Right hindlimb (tissue), 1 donor: Measurements from ENCODE around the gene ZNF414.

ENCODE experiments used
- DNase-seq: peaks from one replicate; pipeline ENCODE4 v3.0.0-alpha.2; 2018

Gene ZNF414

DNA sequence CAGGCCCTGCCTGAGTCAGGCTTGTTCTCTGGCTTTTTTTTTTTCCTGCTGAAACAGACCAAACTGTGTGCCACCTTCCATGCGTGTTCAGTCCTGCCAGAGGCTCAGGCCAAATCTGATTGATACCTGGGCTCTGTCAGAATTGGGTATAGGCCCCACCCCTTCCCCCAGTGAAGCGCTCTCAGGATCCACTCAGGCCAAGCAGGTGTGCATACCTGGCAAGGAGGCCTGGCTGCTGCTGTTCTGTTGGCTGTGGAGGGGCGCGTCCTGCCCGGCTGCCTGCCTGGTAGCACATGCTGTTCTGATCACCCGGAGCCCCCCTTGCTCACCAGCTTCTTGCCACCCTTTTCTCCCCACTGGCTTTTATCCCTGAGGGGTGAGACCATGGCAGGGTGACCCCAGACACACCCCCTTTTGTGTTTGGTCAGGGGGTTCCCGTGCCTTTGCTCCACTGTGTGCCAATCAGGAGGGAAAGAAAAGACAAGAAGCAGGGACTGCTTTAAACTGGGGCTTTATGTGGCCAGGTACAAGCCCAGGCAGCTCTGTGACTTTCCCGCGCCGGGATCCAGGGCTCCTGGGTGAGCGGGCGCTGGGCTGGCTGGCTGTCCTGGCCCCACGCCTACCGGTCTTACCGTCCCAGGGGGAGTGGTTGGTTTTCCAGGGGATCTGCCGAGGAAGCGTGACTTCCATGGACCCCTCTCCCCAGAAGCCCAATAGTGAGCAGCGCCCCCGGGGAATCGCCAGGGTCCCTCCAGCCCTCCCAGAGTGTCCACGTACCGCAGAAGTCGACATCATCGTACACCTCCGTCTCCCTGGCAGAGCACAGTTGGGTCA is 24.2 kb downstream of the ZNF414 start:
- DNase-seq: no peak

GRCh38 chr19:8488365-8488764 is 25.6 kb downstream of the ZNF414 start:
- no peak for DNase-seq

DNA sequence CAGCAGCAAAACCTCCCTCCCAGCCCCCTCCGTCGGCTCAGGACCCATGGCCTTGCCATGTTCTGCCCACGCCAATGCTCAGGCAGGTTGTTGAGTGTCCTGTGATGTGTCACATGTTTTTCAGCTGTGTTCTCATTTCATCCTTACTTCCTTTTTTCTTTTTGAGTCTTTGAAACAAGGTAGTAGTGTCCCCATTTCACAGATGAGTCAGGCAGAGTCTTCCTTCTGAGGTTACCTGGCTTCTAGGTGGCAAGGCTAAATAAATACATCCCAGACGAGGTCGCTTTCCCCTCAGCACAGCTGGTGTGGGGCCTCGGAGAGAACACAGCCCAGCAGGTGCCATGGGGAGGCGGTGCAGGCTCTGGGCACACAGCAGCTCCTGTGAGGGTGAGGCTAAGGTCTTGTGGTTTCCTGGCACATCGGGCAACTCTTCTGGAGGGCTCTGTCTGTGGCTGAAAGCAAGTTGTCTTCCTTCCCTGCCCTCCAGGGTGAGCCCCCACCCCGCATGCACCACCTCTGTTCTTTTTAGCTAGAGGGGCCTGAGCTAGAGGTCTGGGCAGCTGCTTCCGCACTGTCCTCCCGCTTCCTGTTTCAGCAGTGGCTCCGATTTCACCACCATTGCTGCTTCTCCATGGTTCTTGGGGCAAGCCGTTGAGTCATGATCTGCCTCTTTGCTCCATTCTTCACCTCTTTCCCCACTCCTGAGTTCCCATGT is 26.7 kb downstream of the ZNF414 start:
- DNase-seq: no peak

DNA sequence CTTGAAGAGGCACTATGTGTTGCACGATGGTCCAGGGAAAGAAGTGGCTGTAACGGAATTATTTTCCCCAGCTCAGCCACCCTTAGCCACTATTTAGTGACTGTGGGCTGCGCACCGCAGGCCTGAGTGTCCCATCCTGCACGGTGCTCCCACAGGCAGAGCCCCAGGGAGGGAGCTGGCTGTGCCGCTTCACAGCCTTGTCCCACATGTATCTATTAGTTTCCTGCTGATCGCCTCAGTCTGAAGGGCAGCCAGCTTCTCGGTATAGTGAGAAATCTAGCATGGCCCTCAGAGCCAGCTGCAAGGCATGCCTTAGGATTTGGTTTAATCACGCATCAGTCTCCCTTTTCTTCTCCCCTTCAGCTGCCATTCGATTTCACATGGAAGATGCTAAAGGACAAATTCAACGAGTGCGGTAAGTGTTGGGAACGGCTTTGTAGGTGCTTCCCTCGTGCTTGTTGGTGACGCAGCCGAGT is 27.3 kb downstream of the ZNF414 start:
- DNase-seq: no peak

GRCh38 chr19:8485561-8486371 is 28.2 kb downstream of the ZNF414 start:
- no peak for DNase-seq

DNA sequence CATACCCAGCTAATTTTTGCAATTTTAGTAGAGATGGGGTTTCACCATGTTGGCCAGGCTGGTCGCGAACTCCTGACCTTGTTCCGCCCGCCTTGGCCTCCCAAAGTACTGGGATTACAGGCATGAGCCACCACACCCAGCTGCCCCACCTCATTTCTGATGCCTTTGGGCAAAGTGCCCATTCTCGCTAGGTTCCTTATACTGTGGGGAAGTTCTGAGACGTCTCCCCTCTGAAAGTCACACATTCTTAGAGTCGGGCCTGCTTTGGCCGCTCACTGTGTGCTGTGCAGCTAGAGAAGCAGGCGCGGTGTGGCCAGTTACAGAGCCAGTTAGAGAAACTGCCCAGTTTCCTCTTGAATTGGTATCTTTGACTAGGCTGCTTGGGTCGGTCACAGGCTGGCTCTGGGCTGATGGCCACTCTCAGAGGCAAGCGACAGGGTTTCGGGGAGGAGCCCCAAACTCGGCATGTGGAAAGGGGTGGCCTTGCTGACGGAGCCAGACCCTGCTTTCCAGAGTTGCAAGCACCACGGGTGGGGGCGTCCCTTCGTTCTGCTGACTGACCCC is 29.6 kb downstream of the ZNF414 start:
- DNase-seq: no peak

- no peak for DNase-seq
These were observed 30.8 kb downstream of the ZNF414 start for GRCh38 chr19:8483165-8483564.

DNA sequence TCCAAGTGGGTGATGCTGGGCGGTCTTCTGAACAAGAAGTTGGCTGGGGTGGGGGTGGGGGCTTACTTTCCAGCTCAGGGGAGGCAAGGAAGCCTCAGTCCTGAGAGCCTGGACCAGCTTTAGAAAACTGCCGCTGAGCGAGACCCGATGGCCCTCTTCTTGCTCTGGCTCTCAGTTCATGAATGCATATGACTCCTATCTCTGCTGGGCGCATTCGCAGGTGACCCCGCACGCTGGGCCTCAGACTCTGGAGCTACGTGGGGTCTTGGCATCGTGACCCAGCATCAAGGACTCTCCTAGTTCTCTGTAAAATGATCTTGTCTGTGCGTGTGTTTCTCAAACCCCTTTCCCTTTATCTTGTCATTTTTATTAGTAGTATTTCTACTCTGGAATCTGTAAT is 31.3 kb downstream of the ZNF414 start:
- DNase-seq: no peak

- no peak for DNase-seq
These were observed 32.4 kb downstream of the ZNF414 start for GRCh38 chr19:8481616-8482015.

DNA sequence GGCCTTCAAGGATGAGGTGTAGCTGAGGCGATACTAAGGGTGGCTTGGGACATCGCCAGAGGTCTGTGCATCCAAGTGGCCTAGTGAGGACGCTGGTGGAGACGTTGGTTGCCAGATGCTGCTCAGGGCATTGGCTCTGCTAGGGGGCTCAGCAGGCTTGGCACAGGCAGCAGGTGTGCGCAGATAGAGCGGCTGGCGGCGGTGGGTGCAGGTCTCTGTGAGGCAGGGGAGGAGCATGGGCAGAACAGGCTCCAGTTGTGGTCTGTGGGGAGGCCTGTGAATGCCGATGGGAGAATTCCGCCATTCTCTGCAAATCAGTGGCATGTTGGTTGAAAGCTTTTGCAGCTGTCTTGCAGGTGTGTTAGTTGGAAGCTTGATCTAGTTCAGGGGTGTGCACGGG is 32.8 kb downstream of the ZNF414 start:
- no peak for DNase-seq

DNA sequence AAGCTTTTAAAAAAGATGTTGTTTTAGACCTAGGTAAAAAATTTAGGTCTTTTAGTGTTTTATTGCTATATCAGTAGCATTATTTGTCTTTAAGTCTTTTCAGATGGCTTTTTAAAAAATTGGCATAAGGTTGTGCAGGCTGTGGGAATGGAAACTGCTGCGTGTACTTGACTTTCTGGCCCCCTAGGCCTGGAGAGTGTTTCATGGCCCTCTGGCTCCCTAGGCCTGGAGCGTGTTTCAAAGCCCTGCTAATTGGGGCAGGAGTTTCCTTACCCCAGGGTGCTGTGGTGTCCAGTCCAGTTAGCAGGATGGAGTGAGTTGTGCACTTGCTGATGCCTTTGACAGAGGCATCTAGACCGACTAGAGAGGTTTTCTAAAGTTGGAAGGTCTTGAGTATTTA is 35.4 kb downstream of the ZNF414 start:
- DNase-seq: no peak

GRCh38 chr19:8477889-8478288 is 36.1 kb downstream of the ZNF414 start:
- no peak for DNase-seq

DNA sequence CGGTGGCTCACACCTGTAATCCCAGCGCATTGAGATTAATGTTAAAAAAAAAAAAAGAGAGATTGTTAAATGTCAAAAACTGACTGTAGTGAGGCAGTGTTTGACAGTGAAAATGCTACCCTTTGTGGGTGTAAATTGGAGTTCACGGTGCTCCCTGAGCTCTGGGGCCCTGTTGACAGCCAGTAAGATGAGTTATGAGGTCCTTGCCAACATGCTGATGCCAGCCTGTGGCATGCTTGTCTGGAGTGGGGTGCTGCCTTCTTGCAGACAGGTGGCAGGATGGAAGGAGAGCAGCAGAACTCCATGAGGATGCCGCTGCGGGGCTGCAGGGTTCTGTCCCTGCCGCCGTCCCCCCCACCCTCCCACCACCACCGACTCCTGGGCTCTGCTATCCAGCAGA is 37.4 kb downstream of the ZNF414 start:
- no peak for DNase-seq

DNA sequence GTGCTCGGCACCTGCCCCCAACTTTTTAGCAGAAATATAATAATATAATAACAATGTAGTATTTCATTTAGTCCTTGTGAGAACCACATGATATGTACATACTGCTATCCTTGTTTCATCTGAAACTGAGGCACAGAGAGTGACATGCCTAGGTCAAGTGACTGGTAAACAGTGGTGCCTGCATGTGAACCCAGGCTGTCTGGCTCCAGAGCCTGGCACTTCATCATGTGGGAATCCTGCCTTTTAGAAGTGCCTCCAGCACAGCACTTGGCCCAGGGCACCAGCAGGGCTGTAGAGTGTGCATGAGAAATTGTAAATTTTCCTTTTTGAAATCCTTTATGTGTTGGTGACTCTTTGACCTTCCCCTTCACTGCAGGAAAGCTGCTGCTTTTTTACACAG is 39.0 kb downstream of the ZNF414 start:
- no peak for DNase-seq

GRCh38 chr19:8473648-8474476 is 40.1 kb downstream of the ZNF414 start:
- DNase-seq: no peak

DNA sequence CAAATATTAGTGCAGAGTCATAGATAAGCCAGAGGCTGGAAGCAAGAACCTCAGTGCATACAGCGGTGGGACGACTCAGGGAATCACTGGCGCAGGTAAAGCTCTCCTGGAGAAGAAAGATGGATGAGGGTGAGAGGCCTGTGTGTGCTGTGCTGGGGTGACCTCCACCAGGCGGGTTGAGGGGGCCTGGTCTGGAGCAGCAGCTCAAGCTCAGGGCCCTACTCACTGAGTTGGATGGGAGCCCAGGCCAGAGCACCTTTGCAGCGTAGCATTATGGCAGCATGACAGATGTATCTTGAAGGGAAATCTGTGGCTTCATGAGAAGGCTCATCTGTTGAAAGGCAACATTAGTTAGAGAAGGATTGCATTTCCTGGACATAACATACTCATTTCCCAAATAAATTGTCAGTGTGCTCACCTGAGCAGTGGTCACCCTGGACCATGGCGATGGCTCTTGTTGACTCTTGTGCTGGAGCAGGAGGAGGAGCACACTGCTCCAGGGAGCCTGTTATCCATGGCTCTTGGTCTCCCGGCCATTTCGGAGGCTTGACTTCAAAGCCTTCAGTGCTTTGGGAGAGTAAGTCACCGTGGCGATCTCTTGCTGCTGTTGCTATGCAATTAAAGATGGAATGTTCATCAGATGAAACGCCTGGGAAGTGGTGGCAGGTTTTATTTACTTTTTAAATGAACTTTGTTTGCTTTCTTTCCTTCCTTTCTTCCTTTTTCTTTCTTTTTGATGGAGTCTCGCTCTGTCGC is 44.2 kb downstream of the ZNF414 start:
- DNase-seq: no peak

GRCh38 chr19:8468761-8469373 is 45.1 kb downstream of the ZNF414 start:
- no peak for DNase-seq

DNA sequence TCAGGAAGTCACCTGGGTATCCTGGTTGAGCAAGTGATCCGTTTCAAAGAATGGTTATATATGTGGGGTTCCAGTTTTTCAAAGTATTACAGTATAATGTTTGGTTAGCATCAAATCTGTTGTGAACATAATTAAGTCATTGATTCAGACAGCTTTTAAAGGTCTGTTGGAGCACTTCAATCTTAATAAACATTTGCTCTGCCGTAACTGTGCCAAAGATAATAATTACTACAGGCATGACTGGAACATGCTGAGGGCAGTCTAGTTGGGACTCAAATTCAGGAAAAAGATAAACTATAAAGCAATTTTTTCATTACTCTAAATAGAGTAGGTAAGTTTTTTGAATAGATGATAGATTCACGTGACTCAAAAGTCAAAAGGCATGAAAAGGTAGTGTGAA is 45.8 kb downstream of the ZNF414 start:
- no peak for DNase-seq

- no peak for DNase-seq
These were observed 47.9 kb downstream of the ZNF414 start for GRCh38 chr19:8466018-8466417.

GRCh38 chr19:8463365-8463764 is 50.6 kb downstream of the ZNF414 start:
- no peak for DNase-seq

GRCh38 chr19:8462571-8462970 is 51.4 kb downstream of the ZNF414 start:
- DNase-seq: no peak
